Neural progenitor cell (in vitro differentiated cells): ENCODE measurements around the gene BRD1.

ENCODE experiments used
- CTCF ChIP-seq: fragments of 200-600 bp; sonication (generic); IDR thresholded peaks from 2 replicates; pipeline ENCODE4 v1.5.1; 2017; ENCODE audit warnings: antibody characterized with exemption, mild to moderate bottlenecking
- EZH2 ChIP-seq: fragments of 200-600 bp; sonication (generic); IDR thresholded peaks from 2 replicates; pipeline ENCODE4 v1.6.1; 2017; ENCODE audit warnings: antibody characterized with exemption, mild to moderate bottlenecking, moderate library complexity

GRCh38 chr22:49735901-49736421, 91.7 kb downstream of the BRD1 start:
- no peak for TF ChIP-seq CTCF
- TF ChIP-seq EZH2: no peak
